ENCODE data around the gene RASA1. TPM values are rescaled to one million over a fixed set of nuclear protein-coding genes. Genes with fewer than 3 reads are reported as not detected.

Gene RASA1
- total RNA-seq, result 18.9 and 20.7 TPM in 2 replicates

DNA sequence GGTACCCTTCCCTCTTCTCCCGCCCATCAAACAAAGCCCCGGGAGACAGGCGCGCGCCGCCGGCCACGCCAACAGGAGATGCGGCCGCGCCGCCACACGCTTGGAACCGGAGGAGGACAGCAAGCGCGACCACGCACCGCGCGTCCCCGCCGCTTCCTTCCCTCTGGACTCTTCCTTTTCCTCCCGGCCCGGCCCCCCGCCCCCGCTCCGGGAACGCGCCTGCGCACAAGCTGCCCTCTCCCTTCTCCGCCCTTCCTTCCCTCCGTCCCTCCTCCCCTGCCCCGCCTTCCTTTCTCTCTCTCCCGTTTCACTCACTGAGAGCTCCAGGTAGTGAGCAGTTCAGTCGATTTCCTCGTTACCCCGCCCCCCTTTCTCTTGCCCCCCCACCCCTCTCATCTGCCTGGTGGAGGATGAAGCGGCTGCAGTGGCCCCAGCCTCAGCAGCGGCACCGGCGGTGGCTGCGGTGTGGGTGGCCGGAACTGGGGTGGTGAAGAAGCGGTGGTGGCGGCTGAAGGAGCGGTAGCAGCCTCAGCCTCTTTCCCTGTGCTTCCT, at the start of gene RASA1:
Gene RASA1, plus strand, starts transcription at position 310 of the 552 bp plus-strand sequence. CDS start 569 bp downstream, outside the sequence.

DNA sequence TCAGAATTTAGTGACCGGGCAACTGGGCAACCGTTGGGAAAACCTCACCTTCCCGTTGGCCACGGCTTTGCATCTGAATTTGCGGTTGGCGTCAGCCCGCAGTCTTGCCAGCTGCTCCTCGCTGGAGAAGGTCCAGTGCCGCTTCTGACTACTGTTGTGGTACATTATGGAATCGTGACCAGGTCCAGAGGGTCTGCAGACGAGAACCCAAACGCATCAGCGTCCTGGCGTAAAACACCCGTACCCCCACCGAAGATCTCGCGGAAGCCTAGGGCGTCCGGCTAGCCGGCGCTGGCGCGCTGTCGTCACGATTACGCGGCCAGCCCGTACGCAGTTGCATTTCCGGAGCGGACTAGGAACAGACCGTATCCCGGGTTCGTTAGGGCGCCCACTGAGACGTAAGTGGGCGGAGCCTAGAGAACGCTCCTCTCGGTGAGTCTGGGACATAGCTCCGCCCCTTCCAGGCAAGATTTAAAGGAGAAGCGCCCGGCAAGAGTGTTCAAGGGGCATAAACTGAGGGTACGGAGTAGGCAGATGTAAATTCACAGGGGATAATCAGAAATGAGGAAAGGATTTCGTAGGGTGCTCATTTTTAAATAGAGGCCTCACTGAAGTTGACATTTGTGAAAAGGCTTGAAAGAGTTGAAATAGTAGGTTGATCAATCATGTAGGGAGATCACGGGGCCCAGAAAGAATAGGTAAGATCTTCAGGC, 145.1 kb downstream of the RASA1 start, which contains the start of gene CCNH:
Gene CCNH, minus strand, starts transcription at position 301 of the 713 bp plus-strand sequence. Its CDS starts 136 bp downstream, at position 165.

Other genes with a start within 250 kb of the RASA1 start
- 37.4 and 55.1 TPM in 2 replicates for gene CCNH, start 145.0 kb downstream of the RASA1 start, total RNA-seq

Data from cardiac ventricle fibroblast (primary cell).